OCI-LY7 (cell line): ENCODE measurements around the gene KCNIP1. TPM values are rescaled to one million over a fixed set of nuclear protein-coding genes. Genes with fewer than 3 reads are reported as not detected.

ENCODE experiments used
- BruUV-seq: library from RNA; stranded (reverse); fragments of 400-500 nt; replicated peaks from 2 replicates; lab custom pipeline; 2021; lab: Mats Ljungman, UMichigan
- CTCF ChIA-PET: fragments of 300-600 bp; sonication (Branson Sonifier 250); formaldehyde crosslinking; loops from one replicate; lab custom pipeline; 2022; ENCODE audit warnings: antibody characterized with exemption; ENCODE audit not compliant: unreplicated experiment; lab: Charles Lee
- POLR2A ChIA-PET: fragments of 300-600 bp; sonication (Branson Sonifier 250); formaldehyde crosslinking; loops from one replicate; lab custom pipeline; 2022; ENCODE audit warnings: antibody characterized with exemption; lab: Charles Lee
- DNase-seq: peaks from one replicate; pipeline ENCODE4 v3.0.0-alpha.2; 2015; ENCODE audit warnings: low spot score
- H2AFZ ChIP-seq: fragments of 200-600 bp; sonication (generic), shearing (Covaris generic); 2 replicates; pipeline ENCODE4 v1.6.1; 2014; ENCODE audit warnings: mild to moderate bottlenecking, antibody characterized with exemption, low read length, moderate library complexity
- H3K27ac ChIP-seq: fragments of 200-600 bp; sonication (generic); 2 replicates; pipeline ENCODE4 v1.5.1; 2014; ENCODE audit warnings: mixed run types, low read depth, mild to moderate bottlenecking, moderate library complexity, low read length, inconsistent platforms; ENCODE audit not compliant: poor library complexity, severe bottlenecking
- H3K36me3 ChIP-seq: fragments of 200-600 bp; sonication (generic); 2 replicates; pipeline ENCODE4 v1.6.1; 2014; ENCODE audit warnings: mild to moderate bottlenecking, antibody characterized with exemption, low read length, moderate library complexity, mixed read lengths; ENCODE audit not compliant: insufficient read depth
- H3K4me1 ChIP-seq: fragments of 200-600 bp; sonication (generic); 2 replicates; pipeline ENCODE4 v1.5.1; 2014; ENCODE audit warnings: mild to moderate bottlenecking, low read length; ENCODE audit not compliant: insufficient read depth, poor library complexity, severe bottlenecking
- H3K4me2 ChIP-seq: fragments of 200-600 bp; sonication (generic); 2 replicates; pipeline ENCODE4 v1.6.1; 2014; ENCODE audit warnings: mild to moderate bottlenecking, low read length
- H3K4me3 ChIP-seq: fragments of 200-600 bp; sonication (generic); 2 replicates; pipeline ENCODE4 v1.5.1; 2014; ENCODE audit warnings: mild to moderate bottlenecking, low read depth, low read length; ENCODE audit not compliant: poor library complexity, severe bottlenecking
- H3K79me2 ChIP-seq: fragments of 200-600 bp; sonication (generic); 2 replicates; pipeline ENCODE4 v1.6.1; 2016; ENCODE audit warnings: low read depth, mild to moderate bottlenecking, low read length, moderate library complexity, mixed read lengths; ENCODE audit not compliant: insufficient read depth
- H3K9me2 ChIP-seq: fragments of 200-600 bp; sonication (generic); 2 replicates; pipeline ENCODE4 v1.6.1; 2016; ENCODE audit warnings: mild to moderate bottlenecking, low read length, mixed read lengths; ENCODE audit not compliant: insufficient read depth
- H3K9me3 ChIP-seq: fragments of 200-600 bp; sonication (generic); 2 replicates; pipeline ENCODE4 v1.6.1; 2014; ENCODE audit warnings: mild to moderate bottlenecking, mixed run types, low read length, mixed read lengths
- H4K20me1 ChIP-seq: fragments of 200-600 bp; sonication (generic); 2 replicates; pipeline ENCODE4 v1.6.1; 2014; ENCODE audit warnings: mild to moderate bottlenecking, antibody characterized with exemption, low read length, moderate library complexity, mixed read lengths; ENCODE audit not compliant: insufficient read depth
- EZH2phosphoT487 ChIP-seq: fragments of 200-600 bp; sonication (generic); IDR thresholded peaks from 2 replicates; pipeline ENCODE4 v1.6.1; 2018; ENCODE audit warnings: low read depth, borderline replicate concordance, mild to moderate bottlenecking, mixed run types, antibody characterized with exemption, low read length, moderate library complexity, mixed read lengths
- intact Hi-C: fragments of 100-400 bp; cut with micrococcal nuclease; formaldehyde crosslinking; loops from one replicate; pipeline ENCODE4 v1.10.0; 2022; ENCODE audit not compliant: unreplicated experiment
- total RNA-seq, 2 experiments: library from RNA; depleted of rRNA in 1 of 2; stranded (reverse); fragments of >200 nt in 1 of 2; shearing (Covaris generic) in 1 of 2; gene quantifications; 2 replicates each; pipeline ENCODE4 v1.2.3, GENCODE V29; 2014 to 2022
- TF ChIP-seq, protein P1 (sequence below): fragments of 200-600 bp; sonication (generic); conservative IDR thresholded peaks from 2 replicates; pipeline ENCODE4 v1.5.1; 2014; ENCODE audit warnings: mild to moderate bottlenecking, antibody characterized with exemption, low read length, moderate library complexity, mixed read lengths

KCNIP1 gene
- total RNA-seq, 2 experiments from 2014 or later = not detected

DNA sequence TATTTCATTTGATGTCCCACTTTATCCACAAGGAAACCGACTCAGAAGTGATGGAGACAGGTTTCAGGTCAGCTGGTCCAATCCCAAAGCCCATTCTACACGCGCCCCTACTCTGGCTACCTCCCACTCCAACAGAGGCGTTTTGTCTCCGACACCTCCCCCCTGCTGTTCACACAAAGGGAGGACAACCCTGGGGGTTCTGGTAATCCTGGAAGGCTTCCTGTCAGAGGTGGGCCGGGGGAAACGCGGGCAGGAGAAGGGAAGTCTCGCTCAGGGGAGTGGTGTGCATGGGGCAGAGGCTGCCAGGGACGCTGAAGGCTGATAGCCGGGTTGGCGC is 240.0 kb downstream of the KCNIP1 start:
- H2AFZ ChIP-seq = no peak overlapping the region
- no peak for DNase-seq
- H3K27ac ChIP-seq = no peak overlapping the region
- H3K4me3 ChIP-seq = no peak overlapping the region
- no peaks in the 10 kb centered on the region for H3K36me3 ChIP-seq
- no peak for TF ChIP-seq EZH2phosphoT487
- TF ChIP-seq, protein P1, sequence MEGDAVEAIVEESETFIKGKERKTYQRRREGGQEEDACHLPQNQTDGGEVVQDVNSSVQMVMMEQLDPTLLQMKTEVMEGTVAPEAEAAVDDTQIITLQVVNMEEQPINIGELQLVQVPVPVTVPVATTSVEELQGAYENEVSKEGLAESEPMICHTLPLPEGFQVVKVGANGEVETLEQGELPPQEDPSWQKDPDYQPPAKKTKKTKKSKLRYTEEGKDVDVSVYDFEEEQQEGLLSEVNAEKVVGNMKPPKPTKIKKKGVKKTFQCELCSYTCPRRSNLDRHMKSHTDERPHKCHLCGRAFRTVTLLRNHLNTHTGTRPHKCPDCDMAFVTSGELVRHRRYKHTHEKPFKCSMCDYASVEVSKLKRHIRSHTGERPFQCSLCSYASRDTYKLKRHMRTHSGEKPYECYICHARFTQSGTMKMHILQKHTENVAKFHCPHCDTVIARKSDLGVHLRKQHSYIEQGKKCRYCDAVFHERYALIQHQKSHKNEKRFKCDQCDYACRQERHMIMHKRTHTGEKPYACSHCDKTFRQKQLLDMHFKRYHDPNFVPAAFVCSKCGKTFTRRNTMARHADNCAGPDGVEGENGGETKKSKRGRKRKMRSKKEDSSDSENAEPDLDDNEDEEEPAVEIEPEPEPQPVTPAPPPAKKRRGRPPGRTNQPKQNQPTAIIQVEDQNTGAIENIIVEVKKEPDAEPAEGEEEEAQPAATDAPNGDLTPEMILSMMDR = no peak
- no peaks in the 10 kb centered on the region for H4K20me1 ChIP-seq
- POLR2A ChIA-PET = interaction anchor here (0.6 kb wide), 1 partner anchor 387 kb away, joined by 3 read pairs; no protein-coding TSS in a partner anchor
- BruUV-seq = no TSS peak
- H3K9me3 ChIP-seq = no peaks in the 10 kb centered on the region
- intact Hi-C loops = loop anchor here (1.0 to 10.0 kb wide), 3 partner anchors 47 to 599 kb away; no protein-coding TSS in a partner anchor
- no peaks in the 10 kb centered on the region for H3K79me2 ChIP-seq
- H3K4me1 ChIP-seq = no peaks in the 10 kb centered on the region
- CTCF ChIA-PET = no interaction called here
- no peak overlapping the region for H3K4me2 ChIP-seq
- no peaks in the 10 kb centered on the region for H3K9me2 ChIP-seq

DNA sequence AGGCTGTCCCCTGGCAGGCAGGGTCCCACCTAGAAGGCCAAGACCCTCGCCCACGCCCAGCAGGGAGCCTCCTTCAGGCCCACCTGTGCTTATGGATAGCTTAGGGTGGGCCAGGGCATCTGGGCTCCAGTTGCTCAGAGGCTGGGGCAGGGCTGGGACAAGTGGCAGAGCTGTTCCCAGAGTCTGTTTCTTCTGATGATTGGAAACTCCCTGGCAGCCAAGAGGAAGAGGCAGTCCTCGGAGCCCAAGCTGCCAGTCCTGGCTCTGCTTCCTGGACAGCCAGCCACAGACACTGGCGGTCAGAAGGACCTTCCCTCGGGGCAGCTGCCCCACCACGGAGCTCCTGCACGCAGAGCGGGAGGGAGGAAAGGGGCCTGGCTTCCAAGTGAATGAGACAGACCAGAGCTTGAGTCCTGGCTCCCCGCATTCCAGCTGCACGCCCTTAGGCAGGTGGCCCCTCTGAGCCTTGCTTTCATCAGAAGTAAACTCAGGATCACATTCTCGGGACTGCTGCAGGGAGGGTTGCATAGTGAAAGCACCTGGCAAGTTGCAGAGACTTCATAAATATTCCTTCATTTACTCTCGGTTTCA is 241.8 kb downstream of the KCNIP1 start:
- Histone ChIP-seq H3K4me3 (no peak overlapping the region), H2AFZ (no peak overlapping the region), H3K4me1 (no peaks in the 10 kb centered on the region), H4K20me1 (no peaks in the 10 kb centered on the region), H3K27ac (no peak overlapping the region), H3K79me2 (no peaks in the 10 kb centered on the region), H3K9me2 (no peaks in the 10 kb centered on the region), H3K4me2 (no peak overlapping the region), H3K9me3 (no peaks in the 10 kb centered on the region), H3K36me3 (no peaks in the 10 kb centered on the region)
- no peak for DNase-seq
- no peak for TF ChIP-seq EZH2phosphoT487
- TF ChIP-seq, protein P1 = no peak
- BruUV-seq = no TSS peak
- intact Hi-C loops = loop anchor here (2.0 to 10.0 kb wide), 2 partner anchors 149 to 597 kb away; no protein-coding TSS in a partner anchor
- ChIA-PET CTCF (interaction anchor here (0.8 kb wide), 1 partner anchor 19 kb away, joined by 3 read pairs; no protein-coding TSS in a partner anchor), POLR2A (interaction anchor here (0.5 to 1.0 kb wide), 2 partner anchors 11 to 374 kb away, joined by 3 to 6 read pairs; no protein-coding TSS in a partner anchor)
